Activated naive CD4-positive, alpha-beta T cell treated with anti-CD3 and anti-CD28 coated beads for 36 hours (primary cell): ENCODE data around the gene SMAD7. TPM values are rescaled to one million over a fixed set of nuclear protein-coding genes. Genes with fewer than 3 reads are reported as not detected.

Experiments used
- CTCF ChIA-PET: fragments of 350-600 bp; sonication (Branson Sonifier 250); formaldehyde crosslinking; loops from one replicate; lab custom pipeline; 2021; ENCODE audit warnings: antibody characterized with exemption; lab: Charles Lee
- DNase-seq: peaks from one replicate; pipeline ENCODE4 v3.0.0-alpha.2; 2020
- H3K27ac Mint-ChIP-seq: one replicate; pipeline ENCODE4 v1.8.0; 2021; ENCODE audit warnings: mild to moderate bottlenecking, mixed read lengths
- H3K27me3 Mint-ChIP-seq: one replicate; pipeline ENCODE4 v1.8.0; 2021; ENCODE audit warnings: low read depth, mixed read lengths
- H3K36me3 Mint-ChIP-seq: one replicate; pipeline ENCODE4 v1.8.0; 2021; ENCODE audit warnings: low read depth, mixed read lengths
- H3K4me1 Mint-ChIP-seq: one replicate; pipeline ENCODE4 v1.8.0; 2021; ENCODE audit warnings: low read depth, mixed read lengths
- H3K4me3 Mint-ChIP-seq: one replicate; pipeline ENCODE4 v1.8.0; 2021; ENCODE audit warnings: mild to moderate bottlenecking, moderate library complexity, mixed read lengths
- H3K9me3 Mint-ChIP-seq: one replicate; pipeline ENCODE4 v1.8.0; 2021; ENCODE audit warnings: mixed read lengths
- intact Hi-C: fragments of 100-400 bp; cut with micrococcal nuclease; formaldehyde crosslinking; loops from one replicate; pipeline ENCODE4 v1.15.1; 2023
- total RNA-seq, 2 experiments: library from RNA; stranded (reverse); gene quantifications; one replicate each; pipeline ENCODE4 v1.2.3, GENCODE V29; 2021

SMAD7 gene
- total RNA-seq, 2 experiments from 2014 or later = 5.9 to 7.0 TPM

DNA sequence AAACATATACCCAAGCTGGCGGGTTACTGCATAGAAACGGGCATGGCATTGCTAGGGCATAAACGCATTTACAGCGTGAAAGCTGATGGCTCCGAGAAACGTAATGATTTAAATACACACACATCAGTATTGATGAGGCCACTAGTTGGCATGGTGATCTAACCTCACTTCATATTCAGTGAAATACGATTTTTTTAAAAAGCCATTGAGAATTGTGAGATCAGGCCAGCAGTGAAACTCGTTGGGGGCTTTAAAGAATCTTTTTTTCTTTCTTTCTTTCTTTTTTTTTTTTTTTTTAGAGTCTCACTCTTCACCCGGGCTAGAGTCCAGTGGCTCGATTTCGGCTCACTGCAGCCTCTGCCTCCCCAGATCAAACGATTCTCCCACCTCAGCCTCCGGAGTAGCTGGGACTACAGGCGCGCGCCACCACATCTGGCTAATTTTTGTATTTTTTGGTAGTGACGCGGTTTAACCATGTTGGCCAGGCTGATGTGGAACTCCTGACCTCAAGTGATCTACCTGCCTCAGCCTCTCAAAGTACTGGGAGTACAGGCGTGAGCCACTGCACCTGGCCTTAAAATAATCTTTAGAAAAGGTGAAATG lies 2.4 kb upstream of the SMAD7 start:
- Mint-ChIP-seq H3K4me1 (peaks cover 16% of the 10 kb centered on the region), H3K9me3 (no peaks in the 10 kb centered on the region), H3K27me3 (no peaks in the 10 kb centered on the region), H3K36me3 (peaks cover 3% of the 10 kb centered on the region), H3K4me3 (peak overlapping the region; percentile 79), H3K27ac (no peak overlapping the region)
- CTCF ChIA-PET = interaction anchor here (0.6 to 1.0 kb wide), 3 partner anchors 106 to 285 kb away, joined by 3 to 5 read pairs (median 3); no protein-coding TSS in a partner anchor
- no peak for DNase-seq
- intact Hi-C loops = loop anchor here (2.0 to 10.0 kb wide), 3 partner anchors 24 to 862 kb away; partner anchors contain the start of genes ACAA2 and C18orf32

- peaks cover 24% of the 10 kb centered on the region for H3K4me1 Mint-ChIP-seq
- CTCF ChIA-PET = interaction anchor here (0.6 to 1.8 kb wide), 6 partner anchors 12 to 1204 kb away, joined by 3 to 5 read pairs (median 4); no protein-coding TSS in a partner anchor
- intact Hi-C loops = loop anchor here (2.0 to 10.0 kb wide), 3 partner anchors 24 to 862 kb away; partner anchors contain the start of genes ACAA2 and C18orf32
- peak; percentile 42 for DNase-seq
- H3K4me3 Mint-ChIP-seq = peak overlapping the region; percentile 79
- no peaks in the 10 kb centered on the region for H3K9me3 Mint-ChIP-seq
- H3K36me3 Mint-ChIP-seq = peaks cover 8% of the 10 kb centered on the region
- peak overlapping the region; percentile 70 for H3K27ac Mint-ChIP-seq
- no peaks in the 10 kb centered on the region for H3K27me3 Mint-ChIP-seq
These were observed 1.7 kb upstream of the SMAD7 start for GRCh38 chr18:48952287-48953103.

GRCh38 chr18:48951448-48952286 lies 902 bp upstream of the SMAD7 start:
- intact Hi-C loops = loop anchor here (2.0 to 10.0 kb wide), 3 partner anchors 25 to 863 kb away; partner anchors contain the start of genes ACAA2 and C18orf32
- Mint-ChIP-seq H3K27ac (peak overlapping the region; percentile 70), H3K27me3 (no peaks in the 10 kb centered on the region), H3K4me1 (peaks cover 32% of the 10 kb centered on the region), H3K36me3 (peaks cover 10% of the 10 kb centered on the region), H3K9me3 (no peaks in the 10 kb centered on the region), H3K4me3 (peak overlapping the region; percentile 85)
- peak; percentile 70 for DNase-seq
- CTCF ChIA-PET = interaction anchor here (0.6 to 1.8 kb wide), 7 partner anchors 11 to 1203 kb away, joined by 3 to 5 read pairs (median 4); no protein-coding TSS in a partner anchor

DNA sequence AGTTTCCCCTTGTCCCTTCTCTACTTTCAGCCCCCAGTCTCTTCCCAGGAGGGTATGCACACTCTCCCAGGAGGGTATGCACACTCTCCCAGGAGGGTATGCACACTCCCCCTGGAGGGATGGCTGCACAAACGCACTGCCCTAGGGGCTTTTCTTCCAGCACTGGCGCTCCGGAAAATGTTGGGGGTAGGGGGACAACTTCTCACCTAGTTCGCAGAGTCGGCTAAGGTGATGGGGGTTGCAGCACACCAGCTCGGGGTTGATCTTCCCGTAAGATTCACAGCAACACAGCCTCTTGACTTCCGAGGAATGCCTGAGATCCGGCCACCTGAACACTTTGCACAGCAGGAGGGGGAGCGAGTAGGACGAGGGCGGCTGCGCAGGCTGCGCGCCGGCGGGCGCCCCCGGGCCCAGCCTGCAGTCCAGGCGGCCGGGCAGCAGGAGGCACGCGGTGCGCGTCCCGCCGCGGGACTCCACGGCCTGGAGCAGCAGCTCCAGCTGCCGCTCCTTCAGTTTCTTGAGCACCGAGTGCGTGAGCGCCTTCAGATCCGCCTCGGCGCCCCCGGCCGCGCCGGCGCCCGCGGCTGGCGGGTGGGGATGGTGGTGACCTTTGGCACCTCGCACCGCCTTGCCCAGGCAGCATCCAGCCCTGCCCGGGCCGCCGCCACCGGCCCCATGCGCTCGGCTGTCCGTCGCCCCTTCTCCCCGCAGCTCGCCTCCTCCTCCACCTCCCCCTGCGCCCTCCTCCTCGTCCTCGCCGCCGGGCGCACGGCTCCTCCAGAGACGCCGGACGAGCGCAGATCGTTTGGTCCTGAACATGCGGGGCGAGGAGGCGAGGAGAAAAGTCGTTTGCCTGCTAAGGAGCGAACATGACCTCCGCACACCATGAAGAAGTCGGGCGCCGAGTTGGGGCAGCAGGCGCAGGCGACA lies 894 bp downstream of the SMAD7 start:
- Mint-ChIP-seq H3K27ac (peak overlapping the region; percentile 57), H3K9me3 (no peaks in the 10 kb centered on the region), H3K27me3 (no peaks in the 10 kb centered on the region), H3K4me3 (peak overlapping the region; percentile 88), H3K36me3 (peaks cover 12% of the 10 kb centered on the region), H3K4me1 (peaks cover 40% of the 10 kb centered on the region)
- CTCF ChIA-PET = interaction anchor here (0.6 kb wide), 1 partner anchor 412 kb away, joined by 3 read pairs; no protein-coding TSS in a partner anchor
- DNase-seq = peak; percentile 41
- intact Hi-C loops = loop anchor here (1.0 to 10.0 kb wide), 7 partner anchors 9 to 865 kb away; partner anchors contain the start of genes ACAA2 and CTIF

DNA sequence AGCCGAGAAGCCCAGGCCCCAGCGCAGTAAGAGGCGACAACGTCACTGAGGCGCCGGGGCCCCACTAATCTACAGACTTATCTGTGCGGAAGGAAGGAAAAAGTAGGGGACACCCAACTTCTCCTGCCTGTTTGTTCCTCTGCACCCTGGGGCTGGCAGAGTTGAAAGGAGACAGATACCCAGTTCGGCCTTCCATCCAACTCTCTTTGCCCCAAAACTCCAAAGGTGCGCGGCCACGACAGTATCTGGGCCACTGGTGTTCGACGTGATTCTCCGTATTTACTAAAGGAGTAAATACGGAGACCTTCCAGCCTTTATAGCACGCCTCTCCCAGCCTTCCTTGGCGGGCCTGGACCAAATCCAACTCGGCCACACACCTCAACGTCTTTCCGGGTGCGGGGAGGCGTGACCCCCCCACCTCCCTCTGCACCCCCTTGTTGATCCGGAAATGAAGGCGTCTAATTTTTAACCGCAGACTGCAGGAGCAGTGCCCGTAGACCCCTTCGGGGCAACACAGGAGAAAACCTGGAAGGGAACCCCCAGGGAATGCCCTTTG lies 1.6 kb downstream of the SMAD7 start:
- H3K4me3 Mint-ChIP-seq = peak overlapping the region; percentile 84
- H3K27ac Mint-ChIP-seq = peak overlapping the region; percentile 70
- intact Hi-C loops = loop anchor here (1.0 to 10.0 kb wide), 6 partner anchors 8 to 466 kb away; partner anchors contain the start of gene CTIF
- CTCF ChIA-PET = interaction anchor here (1.0 kb wide), 1 partner anchor 17 kb away, joined by 3 read pairs; no protein-coding TSS in a partner anchor
- DNase-seq = peak; percentile 48
- H3K27me3 Mint-ChIP-seq = no peaks in the 10 kb centered on the region
- H3K36me3 Mint-ChIP-seq = peaks cover 12% of the 10 kb centered on the region
- H3K9me3 Mint-ChIP-seq = no peaks in the 10 kb centered on the region
- H3K4me1 Mint-ChIP-seq = peaks cover 45% of the 10 kb centered on the region

DNA sequence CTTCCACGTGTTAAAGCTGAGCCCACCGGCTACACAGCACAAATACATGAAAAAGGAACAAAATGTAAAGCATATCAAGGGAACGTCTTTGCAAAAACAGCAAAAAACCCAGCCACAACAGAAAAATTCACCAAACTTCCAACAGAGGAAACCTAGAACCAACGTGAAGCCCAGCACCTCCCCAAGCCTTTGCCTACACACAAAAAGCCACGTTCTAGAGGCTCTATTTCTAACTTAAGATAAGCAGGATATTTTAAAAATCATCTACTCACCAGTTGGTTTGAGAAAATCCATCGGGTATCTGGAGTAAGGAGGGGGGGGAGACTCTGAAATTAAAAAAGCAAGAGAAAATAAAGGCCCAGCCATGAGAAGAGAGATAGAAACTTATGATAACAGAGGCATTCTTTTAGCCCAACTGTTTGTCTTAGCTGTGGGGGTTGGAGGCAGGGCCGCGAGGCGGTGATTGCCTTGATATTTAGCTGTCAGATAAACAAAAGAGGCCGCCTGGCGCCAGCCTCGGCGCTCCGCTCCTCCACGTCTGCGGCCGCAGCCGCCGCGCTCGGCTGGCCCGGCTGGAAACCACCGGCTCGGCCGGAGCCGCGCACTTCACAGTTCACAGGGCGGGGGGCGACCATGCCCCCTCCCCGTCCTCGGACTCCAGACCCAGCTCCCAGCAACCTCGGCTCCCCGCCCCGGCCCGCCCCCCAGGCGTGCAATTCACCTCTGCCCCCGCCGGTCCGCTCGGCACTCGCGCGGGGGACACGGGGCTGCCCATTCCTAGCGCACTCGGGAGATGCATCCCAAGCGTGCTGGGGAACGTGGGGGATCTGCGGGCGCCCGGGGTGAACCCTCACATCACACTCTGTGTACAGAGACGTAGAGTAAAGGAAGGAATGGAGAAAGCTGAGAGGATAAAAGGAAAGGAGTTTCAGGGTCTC lies 2.4 kb downstream of the SMAD7 start:
- intact Hi-C loops = loop anchor here (1.0 to 10.0 kb wide), 7 partner anchors 7 to 466 kb away; partner anchors contain the start of gene CTIF
- H3K4me3 Mint-ChIP-seq = peak overlapping the region; percentile 84
- H3K27me3 Mint-ChIP-seq = no peaks in the 10 kb centered on the region
- peaks cover 52% of the 10 kb centered on the region for H3K4me1 Mint-ChIP-seq
- CTCF ChIA-PET = interaction anchor here (1.0 kb wide), 1 partner anchor 16 kb away, joined by 3 read pairs; no protein-coding TSS in a partner anchor
- H3K27ac Mint-ChIP-seq = peak overlapping the region; percentile 70
- peaks cover 12% of the 10 kb centered on the region for H3K36me3 Mint-ChIP-seq
- peak; percentile 49 for DNase-seq
- H3K9me3 Mint-ChIP-seq = no peaks in the 10 kb centered on the region

DNA sequence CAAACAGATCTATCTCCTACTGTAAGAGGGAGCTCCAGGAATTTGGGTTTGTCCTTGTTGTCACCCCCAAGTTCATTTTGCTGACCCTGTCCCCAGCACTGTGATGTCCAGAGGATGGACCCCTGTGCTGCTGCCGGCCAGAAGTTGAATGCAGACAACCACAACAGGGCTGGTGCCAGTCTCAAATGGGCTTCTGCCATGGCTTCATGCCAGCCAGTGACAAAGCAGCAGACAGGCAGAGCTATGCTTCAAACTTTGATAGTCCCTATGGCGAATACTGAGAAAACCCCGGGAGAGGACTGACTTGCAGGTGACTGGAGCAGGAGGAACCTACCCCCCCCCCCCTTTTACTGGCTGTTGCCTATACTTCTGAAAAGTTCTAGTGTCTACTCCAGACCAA lies 3.2 kb downstream of the SMAD7 start:
- Mint-ChIP-seq H3K27ac (peak overlapping the region; percentile 39), H3K4me3 (peak overlapping the region; percentile 84), H3K4me1 (peaks cover 58% of the 10 kb centered on the region), H3K9me3 (no peaks in the 10 kb centered on the region), H3K27me3 (no peaks in the 10 kb centered on the region), H3K36me3 (peaks cover 12% of the 10 kb centered on the region)
- DNase-seq = no peak
- intact Hi-C loops = loop anchor here (5.0 to 10.0 kb wide), 3 partner anchors 220 to 467 kb away; partner anchors contain the start of gene CTIF
- CTCF ChIA-PET = interaction anchor here (0.6 kb wide), 1 partner anchor 39 kb away, joined by 4 read pairs; no protein-coding TSS in a partner anchor

- no peaks in the 10 kb centered on the region for H3K27me3 Mint-ChIP-seq
- CTCF ChIA-PET = interaction anchor here (0.6 kb wide), 1 partner anchor 38 kb away, joined by 4 read pairs; no protein-coding TSS in a partner anchor
- H3K9me3 Mint-ChIP-seq = no peaks in the 10 kb centered on the region
- H3K4me3 Mint-ChIP-seq = peak overlapping the region; percentile 84
- DNase-seq = no peak
- H3K36me3 Mint-ChIP-seq = peaks cover 13% of the 10 kb centered on the region
- H3K4me1 Mint-ChIP-seq = peaks cover 58% of the 10 kb centered on the region
- intact Hi-C loops = loop anchor here (5.0 to 10.0 kb wide), 3 partner anchors 220 to 468 kb away; partner anchors contain the start of gene CTIF
- no peak overlapping the region for H3K27ac Mint-ChIP-seq
These were observed 3.7 kb downstream of the SMAD7 start for GRCh38 chr18:48947092-48947491.

GRCh38 chr18:48946329-48946835 lies 4.4 kb downstream of the SMAD7 start:
- DNase-seq = no peak
- Mint-ChIP-seq H3K4me3 (no peak overlapping the region), H3K27ac (no peak overlapping the region), H3K27me3 (no peaks in the 10 kb centered on the region), H3K36me3 (peaks cover 15% of the 10 kb centered on the region), H3K4me1 (peaks cover 65% of the 10 kb centered on the region), H3K9me3 (no peaks in the 10 kb centered on the region)
- CTCF ChIA-PET = interaction anchor here (2.4 kb wide), 1 partner anchor 14 kb away, joined by 9 read pairs; no protein-coding TSS in a partner anchor
- intact Hi-C loops = loop anchor here (5.0 to 10.0 kb wide), 3 partner anchors 221 to 468 kb away; partner anchors contain the start of gene CTIF
